SU-DHL-6 (cell line): ENCODE results near the gene LASP1.

Experiments used
- CTCF ChIP-seq: fragments of 200-600 bp; sonication (generic); IDR thresholded peaks from one replicate; pipeline ENCODE4 v1.5.1; 2017; ENCODE audit warnings: antibody characterized with exemption, mild to moderate bottlenecking, low read length, moderate library complexity; ENCODE audit not compliant: insufficient read depth, poor library complexity, severe bottlenecking
- EZH2phosphoT487 ChIP-seq: fragments of 200-600 bp; sonication (generic), shearing (Covaris generic); conservative IDR thresholded peaks from 2 replicates; pipeline ENCODE4 v1.6.1; 2018; ENCODE audit warnings: mild to moderate bottlenecking, antibody characterized with exemption, low read length, moderate library complexity, mixed read lengths

- TF ChIP-seq CTCF (no peak), EZH2phosphoT487 (no peak)
Measured at GRCh38 chr17:38958756-38959155, 88.9 kb downstream of the LASP1 start.
